HUDEP-2 (cell line): ENCODE data around the gene GIT2.
"Not testable (repeated sequence)": the region's sequence is repeated elsewhere in the genome, so short reads cannot be mapped to it uniquely, and the experiment has no call there.

ENCODE experiments used
- DNase-seq, 76 experiments: peaks; one replicate each; lab custom pipeline; 2025; ENCODE audit not compliant: unreplicated experiment in 76 of 76; lab: John Stamatoyannopoulos, UW

The GIT2 gene

GRCh38 chr12:109950625-109951024, 45.5 kb downstream of the GIT2 start:
- DNase-seq = no peak

DNA sequence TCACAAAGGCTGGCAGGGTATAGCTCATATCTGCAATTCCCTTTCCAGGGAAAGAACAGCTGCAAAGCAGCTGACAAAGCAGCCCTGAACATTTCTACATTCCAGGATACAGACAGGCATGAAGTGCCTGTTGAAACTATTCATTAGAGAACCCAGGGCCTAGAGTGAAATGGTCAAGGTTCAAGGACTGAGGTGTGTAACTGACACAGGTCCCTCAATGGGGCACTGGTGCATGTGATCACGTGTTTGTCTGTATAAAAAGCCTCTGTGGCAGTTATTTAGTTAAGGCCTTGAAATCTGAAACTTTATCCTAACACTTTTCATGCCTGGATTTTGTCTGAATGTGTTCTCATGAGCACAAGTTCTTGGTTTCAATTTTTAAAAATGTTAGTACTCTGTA, 47.1 kb downstream of the GIT2 start:
- DNase-seq = no peak

GRCh38 chr12:109948368-109948767, 47.8 kb downstream of the GIT2 start:
- no peak for DNase-seq

- no peak for DNase-seq
Measured at GRCh38 chr12:109947521-109947920, 48.6 kb downstream of the GIT2 start.

DNA sequence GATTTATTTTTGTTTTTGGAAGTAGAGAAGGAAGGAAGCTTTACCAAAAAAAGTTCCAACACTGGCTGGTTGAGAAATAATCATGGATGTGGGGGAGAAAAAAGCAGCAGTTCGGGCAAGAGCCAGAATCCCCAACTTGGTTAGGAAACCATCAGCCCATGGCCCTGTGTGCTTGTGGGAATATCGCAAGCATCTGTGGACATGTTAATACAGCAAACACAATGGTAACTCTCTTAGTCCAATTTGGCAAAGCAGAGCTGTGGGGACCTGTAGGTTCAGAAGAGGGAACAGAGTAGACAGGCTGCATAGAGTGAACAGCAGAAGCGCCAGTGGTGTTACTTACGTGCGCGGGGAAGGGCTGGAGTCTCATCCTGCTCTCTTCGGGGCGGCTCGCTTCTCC, 49.3 kb downstream of the GIT2 start:
- no peak for DNase-seq

GRCh38 chr12:109946505-109946904, 49.7 kb downstream of the GIT2 start:
- no peak for DNase-seq

- no peak for DNase-seq
Measured at GRCh38 chr12:109944561-109945359, 51.4 kb downstream of the GIT2 start.

DNA sequence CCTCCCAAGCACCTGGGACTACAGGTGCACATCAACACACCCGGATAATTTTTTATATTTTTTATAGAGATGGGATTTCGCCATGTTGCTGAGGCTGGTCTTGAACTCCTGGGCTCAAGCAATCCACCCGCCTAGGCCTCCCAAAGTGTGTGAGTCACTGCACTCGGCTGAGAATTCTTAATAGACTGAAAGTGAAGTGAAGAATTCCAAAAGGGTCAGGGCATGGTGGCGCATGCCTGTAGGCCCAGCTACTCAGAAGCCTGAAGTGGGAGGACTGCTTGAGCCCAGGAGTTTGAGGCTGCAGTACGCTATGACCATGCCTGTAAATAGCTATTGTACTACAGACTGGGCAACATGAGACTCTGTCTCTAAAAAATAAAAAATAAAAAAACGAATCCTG, 52.4 kb downstream of the GIT2 start:
- no peak for DNase-seq

- DNase-seq = no peak
Measured at GRCh38 chr12:109940339-109940923, 55.7 kb downstream of the GIT2 start.

GRCh38 chr12:109939504-109939903, 56.7 kb downstream of the GIT2 start:
- no peak for DNase-seq

GRCh38 chr12:109938947-109939346, 57.2 kb downstream of the GIT2 start:
- no peak for DNase-seq

GRCh38 chr12:109937371-109937770, 58.8 kb downstream of the GIT2 start:
- DNase-seq = no peak

DNA sequence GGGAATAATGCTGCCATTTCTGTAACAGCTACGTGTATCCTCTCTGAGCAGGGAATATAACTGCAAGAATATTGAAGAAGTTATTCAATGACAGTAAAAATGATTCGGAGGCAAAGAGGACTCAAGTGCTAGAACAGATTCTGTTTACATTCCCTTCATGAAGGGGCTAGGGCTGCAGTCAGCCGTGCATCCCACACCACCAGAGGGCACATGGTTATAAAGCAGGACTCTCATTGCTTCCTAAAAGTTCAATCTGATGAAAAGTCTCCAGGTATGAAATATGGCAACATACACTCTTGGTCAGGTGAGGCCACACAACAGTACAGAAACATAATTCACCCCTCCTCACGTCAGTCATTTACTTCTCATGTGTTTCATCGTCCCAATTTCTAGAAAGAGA, 62.1 kb downstream of the GIT2 start:
- DNase-seq = no peak

DNA sequence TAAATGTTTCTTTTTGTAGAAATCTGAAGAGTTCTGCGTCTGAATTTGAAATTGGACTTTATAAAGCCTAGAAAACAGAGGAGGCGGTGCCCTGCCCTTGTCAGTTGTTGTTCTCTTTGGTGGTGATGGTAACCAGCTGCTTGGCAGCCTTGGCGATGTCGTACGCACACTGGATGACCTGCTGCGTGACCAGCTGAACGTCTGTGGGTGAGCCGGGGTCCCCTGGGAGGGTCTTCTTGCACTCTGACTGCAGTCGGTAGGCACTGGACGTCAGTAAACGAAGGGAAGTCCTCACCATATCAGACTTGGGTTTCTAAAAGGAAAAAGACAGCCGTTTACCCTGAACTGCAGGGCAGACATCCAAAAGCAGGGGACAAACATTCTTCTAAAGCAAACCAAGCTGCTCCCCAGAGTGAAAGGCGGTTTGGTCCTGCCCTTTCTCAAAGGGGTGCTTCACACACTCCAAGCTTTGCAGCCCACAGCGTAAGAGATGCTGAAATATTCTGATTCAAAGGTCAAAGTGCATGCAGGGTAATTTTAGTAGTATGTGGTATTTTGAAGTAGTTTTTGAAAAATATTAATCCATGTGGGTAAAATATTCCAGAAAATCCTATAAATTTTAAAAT, 63.2 kb downstream of the GIT2 start:
- DNase-seq = no peak

- no peak for DNase-seq
Measured at GRCh38 chr12:109931143-109931542, 65.0 kb downstream of the GIT2 start.

DNA sequence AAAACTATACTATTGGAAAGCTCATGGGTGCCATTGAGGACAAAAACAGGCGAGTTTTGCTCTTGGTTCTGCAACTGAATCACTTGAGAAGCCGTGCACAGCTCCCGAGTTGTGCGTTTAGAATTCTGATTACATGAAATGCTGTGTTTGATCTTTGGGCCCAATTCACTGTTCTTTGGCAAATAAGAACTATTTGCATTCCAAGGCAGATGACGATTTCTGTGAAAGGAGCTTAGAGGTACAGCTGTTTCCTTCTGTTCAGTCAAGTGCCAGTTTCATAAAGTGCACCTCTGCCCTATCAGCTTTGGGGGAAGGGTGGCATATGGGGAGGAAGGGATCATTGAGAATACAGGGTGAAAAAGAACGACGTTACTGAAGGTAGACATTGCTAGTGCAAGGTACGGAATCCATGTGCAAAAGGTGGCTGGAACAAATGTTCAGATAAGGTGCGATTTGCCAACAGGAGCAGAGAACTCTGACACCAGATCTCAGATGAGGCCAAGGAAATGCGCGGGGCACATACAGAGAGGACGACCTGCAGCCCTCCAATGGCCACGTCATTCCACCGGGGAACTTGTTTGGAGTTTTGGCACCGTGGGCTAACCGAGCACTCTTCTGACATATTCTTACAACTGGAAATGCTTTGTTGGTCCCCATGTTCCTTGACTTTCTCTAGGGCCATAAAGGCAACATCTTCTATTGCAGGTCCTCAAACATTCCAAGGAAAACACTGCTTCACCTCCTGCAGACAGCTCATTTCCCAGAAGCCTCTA, 66.0 kb downstream of the GIT2 start:
- no peak for DNase-seq

GRCh38 chr12:109929326-109929725, 66.8 kb downstream of the GIT2 start:
- DNase-seq = not testable (repeated sequence)

GRCh38 chr12:109928058-109928656, 68.0 kb downstream of the GIT2 start:
- no peak for DNase-seq

- peak in 37 of 76 experiments; percentile 2 to 55 (median 21) for DNase-seq
Measured at GRCh38 chr12:109927622-109928021, 68.5 kb downstream of the GIT2 start.

DNA sequence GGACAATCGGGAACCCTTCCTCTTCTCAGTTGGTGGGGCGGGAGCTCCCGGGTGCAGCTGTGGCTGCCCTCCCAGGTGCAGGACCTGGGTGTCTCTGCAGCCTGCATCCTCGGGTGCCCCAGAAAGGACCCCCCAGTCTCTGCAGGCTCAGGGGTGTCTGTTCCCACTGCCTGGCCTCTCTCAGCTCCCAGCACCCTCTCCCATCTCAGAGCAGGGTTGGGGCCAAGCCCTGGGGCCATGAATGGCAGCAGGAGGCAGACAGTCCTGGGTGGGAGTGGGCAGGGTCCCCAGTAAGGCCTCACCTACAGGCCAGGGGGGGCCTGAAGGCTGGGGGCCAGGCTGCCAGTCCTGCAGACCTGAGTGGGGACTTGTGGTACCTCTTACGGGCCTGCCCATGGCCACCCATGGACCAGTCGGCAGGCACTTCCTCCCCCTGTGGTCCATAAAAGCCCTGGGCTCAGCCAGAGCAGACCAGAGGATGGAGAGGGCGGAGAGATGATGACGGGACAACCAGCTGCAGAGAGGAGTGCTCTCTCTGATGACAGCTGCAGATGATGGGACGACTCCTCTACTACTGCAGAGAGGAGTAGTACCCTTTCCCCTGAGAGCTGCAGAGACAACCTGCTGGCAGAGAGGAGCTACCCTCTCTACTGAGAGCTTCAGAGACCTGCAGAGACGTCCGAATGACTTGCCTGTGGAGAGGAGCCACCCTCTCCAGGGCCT, 69.5 kb downstream of the GIT2 start:
- no peak for DNase-seq
